Mammary epithelial cell (primary cell): Measurements from ENCODE around the gene ABCA9.

Source experiments
- EZH2 ChIP-seq: IDR thresholded peaks from 2 replicates; pipeline ENCODE4 v1.6.1; 2012; ENCODE audit warnings: low read length, inconsistent platforms, borderline replicate concordance
- TF ChIP-seq, protein P1 (sequence below), 2 donors: IDR thresholded peaks in 1 of 2; conservative IDR thresholded peaks in 1 of 2; 2 replicates each; pipeline ENCODE4 v1.5.1; 2011 to 2012; ENCODE audit warnings: inconsistent platforms in 2 of 2, low read length in 2 of 2, mild to moderate bottlenecking in 2 of 2, control low read depth in 1 of 2, low read depth in 1 of 2; ENCODE audit not compliant: insufficient read depth in 1 of 2; ENCODE audit errors: extremely low read depth in 1 of 2

DNA sequence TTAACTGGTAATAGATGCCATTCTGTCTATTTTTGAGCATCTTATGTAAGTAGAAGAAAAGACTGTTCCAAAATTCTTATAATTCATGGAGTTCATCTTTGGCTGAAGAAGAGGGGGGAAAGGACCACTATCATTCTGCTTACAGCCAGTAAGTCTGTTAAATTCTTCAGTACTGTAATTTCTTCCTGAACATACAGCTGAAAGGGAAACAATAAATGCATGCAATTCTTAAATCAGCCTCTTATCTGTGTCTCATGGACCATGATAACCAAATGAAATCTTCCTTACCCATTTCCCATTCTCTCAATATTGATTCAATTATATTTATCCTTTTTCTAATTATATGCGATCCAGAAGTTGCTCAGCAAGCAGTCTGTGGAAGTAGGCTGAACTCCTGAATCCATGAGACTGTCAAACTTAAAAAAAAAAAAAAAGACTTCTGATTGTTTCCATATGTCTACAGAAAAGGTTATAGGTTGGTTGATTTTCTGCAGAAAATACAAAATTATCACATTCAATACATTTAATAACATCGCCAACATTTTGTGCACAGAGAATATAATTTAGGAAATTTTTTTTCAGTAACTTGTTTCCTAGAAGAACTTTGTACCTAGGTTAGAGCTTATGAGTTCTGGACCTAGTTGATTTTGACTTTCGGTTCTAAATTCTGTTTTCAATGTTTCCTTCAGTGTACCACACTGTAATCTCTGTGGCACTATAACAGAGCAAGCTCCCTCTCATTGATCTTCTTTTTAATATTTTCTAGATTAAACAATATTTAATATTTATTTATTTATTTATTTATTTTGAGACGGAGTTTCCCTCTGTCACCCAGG, 1.2 kb upstream of the ABCA9 start:
- TF ChIP-seq, protein P1, sequence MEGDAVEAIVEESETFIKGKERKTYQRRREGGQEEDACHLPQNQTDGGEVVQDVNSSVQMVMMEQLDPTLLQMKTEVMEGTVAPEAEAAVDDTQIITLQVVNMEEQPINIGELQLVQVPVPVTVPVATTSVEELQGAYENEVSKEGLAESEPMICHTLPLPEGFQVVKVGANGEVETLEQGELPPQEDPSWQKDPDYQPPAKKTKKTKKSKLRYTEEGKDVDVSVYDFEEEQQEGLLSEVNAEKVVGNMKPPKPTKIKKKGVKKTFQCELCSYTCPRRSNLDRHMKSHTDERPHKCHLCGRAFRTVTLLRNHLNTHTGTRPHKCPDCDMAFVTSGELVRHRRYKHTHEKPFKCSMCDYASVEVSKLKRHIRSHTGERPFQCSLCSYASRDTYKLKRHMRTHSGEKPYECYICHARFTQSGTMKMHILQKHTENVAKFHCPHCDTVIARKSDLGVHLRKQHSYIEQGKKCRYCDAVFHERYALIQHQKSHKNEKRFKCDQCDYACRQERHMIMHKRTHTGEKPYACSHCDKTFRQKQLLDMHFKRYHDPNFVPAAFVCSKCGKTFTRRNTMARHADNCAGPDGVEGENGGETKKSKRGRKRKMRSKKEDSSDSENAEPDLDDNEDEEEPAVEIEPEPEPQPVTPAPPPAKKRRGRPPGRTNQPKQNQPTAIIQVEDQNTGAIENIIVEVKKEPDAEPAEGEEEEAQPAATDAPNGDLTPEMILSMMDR (conservative IDR thresholded peaks at IDR 0.05 in 1 of 2, IDR thresholded peaks at IDR 0.05 in 1 of 2; ENCODE audit: extremely low read depth in 1 of 2, insufficient read depth in 1 of 2, low read depth in 1 of 2, low read length in 2 of 2): no peak
- TF ChIP-seq EZH2: no peak
